Endodermal cell (in vitro differentiated cells): ENCODE results near the gene CCDC86. TPM values are rescaled to one million over a fixed set of nuclear protein-coding genes. Genes with fewer than 3 reads are reported as not detected.

Experiments used
- DNase-seq: peaks from one replicate; pipeline ENCODE4 v3.0.0-alpha.2; 2017
- H3K27ac ChIP-seq: 2 replicates; pipeline ENCODE4 v1.5.1; 2013; ENCODE audit warnings: mild to moderate bottlenecking, low read depth, low read length, moderate library complexity
- H3K27me3 ChIP-seq: 2 replicates; pipeline ENCODE4 v1.6.1; 2013; ENCODE audit warnings: mild to moderate bottlenecking, low read length, moderate library complexity; ENCODE audit not compliant: insufficient read depth, control insufficient read depth, poor library complexity, severe bottlenecking
- H3K36me3 ChIP-seq: 2 replicates; pipeline ENCODE4 v1.7.0; 2013; ENCODE audit warnings: mild to moderate bottlenecking, low read length, moderate library complexity; ENCODE audit not compliant: control insufficient read depth, insufficient read depth
- H3K4me1 ChIP-seq: one replicate; pipeline ENCODE4 v1.7.0; 2013; ENCODE audit warnings: low read length; ENCODE audit not compliant: control insufficient read depth, insufficient read depth
- H3K4me3 ChIP-seq: 2 replicates; pipeline ENCODE4 v1.5.1; 2013; ENCODE audit warnings: mild to moderate bottlenecking, low read length, moderate library complexity
- H3K9ac ChIP-seq: 2 replicates; pipeline ENCODE4 v1.6.1; 2013; ENCODE audit warnings: mild to moderate bottlenecking, low read length, moderate library complexity; ENCODE audit not compliant: poor library complexity, severe bottlenecking; ENCODE audit errors: extremely low read depth
- H3K9me3 ChIP-seq: 2 replicates; pipeline ENCODE4 v1.6.1; 2013; ENCODE audit warnings: mild to moderate bottlenecking, low read length, moderate library complexity; ENCODE audit not compliant: control insufficient read depth
- H3K27ac Mint-ChIP-seq: 2 replicates; pipeline ENCODE4 v1.8.0; 2020; ENCODE audit warnings: mixed read lengths
- H3K27me3 Mint-ChIP-seq: 2 replicates; pipeline ENCODE4 v1.8.0; 2021; ENCODE audit warnings: mild to moderate bottlenecking, mixed read lengths; ENCODE audit not compliant: insufficient read depth
- H3K36me3 Mint-ChIP-seq: 2 replicates; pipeline ENCODE4 v1.8.0; 2020; ENCODE audit warnings: low read depth, mixed read lengths
- H3K4me1 Mint-ChIP-seq: 2 replicates; pipeline ENCODE4 v1.8.0; 2020; ENCODE audit warnings: mixed read lengths
- H3K4me3 Mint-ChIP-seq: 2 replicates; pipeline ENCODE4 v1.8.0; 2020; ENCODE audit warnings: mild to moderate bottlenecking, moderate library complexity, mixed read lengths
- H3K9me3 Mint-ChIP-seq: 2 replicates; pipeline ENCODE4 v1.8.0; 2020; ENCODE audit warnings: mild to moderate bottlenecking, mixed read lengths
- CTCF ChIP-seq: fragments of 200-600 bp; sonication (generic); conservative IDR thresholded peaks from 2 replicates; pipeline ENCODE4 v1.5.0; 2021; ENCODE audit warnings: antibody characterized with exemption, mild to moderate bottlenecking
- WGBS, 2 experiments: methylation state at CpG; one replicate each; pipeline versions ENCODE4 v1.1.5 to v1.1.7; 2013; ENCODE audit warnings: missing lambda C conversion rate in 2 of 2, mixed read lengths in 1 of 2; ENCODE audit not compliant: insufficient coverage in 1 of 2, insufficient read length in 1 of 2; 5-methylcytosine and 5-hydroxymethylcytosine counted together
- total RNA-seq, 2 donors: library from RNA; stranded (reverse); fragmentation: NEBNext Ultra II Directional in 1 of 2; extraction: Animal tissue kit (Norgen Biotek cat#: 25700) in 1 of 2; gene quantifications; 2 replicates in 1 of 2; 3 replicates in 1 of 2; pipeline ENCODE4 v1.2.1, GENCODE V29; 2021

The CCDC86 gene
- total RNA-seq, 2 donors from 2014 or later: 22.4 to 27.9 TPM

DNA sequence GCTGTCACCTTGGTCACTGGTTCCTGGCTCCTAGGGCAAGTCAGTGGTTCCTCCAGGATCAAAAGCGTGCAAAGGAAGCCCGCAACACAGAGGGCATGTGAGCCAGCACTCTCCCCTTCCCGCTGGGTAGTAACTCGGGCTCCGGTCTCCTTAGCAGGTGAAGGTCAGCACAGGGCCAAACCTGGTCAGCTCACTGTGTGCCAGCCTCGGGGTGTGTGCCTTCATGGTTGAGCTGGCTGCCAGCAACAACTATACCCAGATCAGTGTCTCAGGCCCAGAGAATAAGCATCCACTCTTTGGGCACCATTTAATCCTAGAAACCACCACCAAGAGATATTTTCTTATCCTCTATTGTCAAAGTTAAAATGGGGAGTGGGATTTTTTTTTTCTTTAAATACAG, 16.1 kb upstream of the CCDC86 start:
- Histone ChIP-seq H3K36me3 (no peaks in the 10 kb centered on the region), H3K4me1 (no peaks in the 10 kb centered on the region), H3K27me3 (no peaks in the 10 kb centered on the region), H3K27ac (no peak overlapping the region), H3K9ac (no peak overlapping the region), H3K9me3 (no peaks in the 10 kb centered on the region), H3K4me3 (no peak overlapping the region)
- Mint-ChIP-seq H3K27me3 (no peaks in the 10 kb centered on the region), H3K4me1 (no peaks in the 10 kb centered on the region), H3K27ac (no peak overlapping the region), H3K36me3 (no peaks in the 10 kb centered on the region), H3K4me3 (no peak overlapping the region), H3K9me3 (no peaks in the 10 kb centered on the region)
- WGBS, 2 experiments: 77 to 87% methylated on average over 5 to 6 of the region's 6 CpGs
- TF ChIP-seq CTCF: no peak
- DNase-seq: no peak

DNA sequence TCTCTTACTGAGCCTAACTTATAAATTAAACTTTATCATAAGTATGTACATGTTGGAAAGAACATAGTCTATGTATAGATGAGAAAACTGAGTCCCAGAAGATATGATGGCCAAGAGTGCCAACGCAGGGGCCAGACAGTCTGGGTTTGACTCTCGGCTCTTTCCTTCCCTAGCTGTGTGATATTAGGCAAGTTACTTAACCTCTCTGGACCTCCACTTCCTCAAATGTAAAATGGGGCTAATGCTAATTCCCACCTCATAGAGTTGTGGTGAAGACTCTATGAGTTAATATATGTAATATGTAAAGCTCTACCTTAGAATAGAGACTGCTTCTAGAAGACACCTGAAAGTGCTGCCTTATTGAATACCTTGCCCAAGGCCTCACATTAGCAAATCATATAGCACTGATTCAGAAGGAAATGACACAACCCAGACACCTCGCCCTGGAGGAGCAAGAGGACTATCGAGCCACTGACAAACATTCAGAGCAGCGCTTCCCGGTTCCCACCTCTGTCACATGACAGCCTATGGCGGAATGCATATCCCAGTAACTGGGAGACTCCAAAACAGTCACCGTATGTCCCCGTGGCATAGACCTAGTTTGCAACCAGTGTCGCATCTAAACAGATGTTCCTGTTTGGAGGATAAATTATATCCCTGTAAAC, 11.3 kb upstream of the CCDC86 start:
- no peaks in the 10 kb centered on the region for H3K4me1 ChIP-seq
- no peak overlapping the region for H3K9ac ChIP-seq
- Mint-ChIP-seq H3K9me3 (no peaks in the 10 kb centered on the region), H3K27ac (no peak overlapping the region), H3K36me3 (no peaks in the 10 kb centered on the region), H3K4me3 (no peak overlapping the region), H3K27me3 (peaks cover 31% of the 10 kb centered on the region), H3K4me1 (no peaks in the 10 kb centered on the region)
- peaks cover 34% of the 10 kb centered on the region for H3K27me3 ChIP-seq
- WGBS, 2 experiments: 56 to 58% methylated on average over 9 to 10 of the region's 10 CpGs
- no peak for DNase-seq
- no peak overlapping the region for H3K4me3 ChIP-seq
- no peaks in the 10 kb centered on the region for H3K9me3 ChIP-seq
- TF ChIP-seq CTCF: no peak
- H3K27ac ChIP-seq: no peak overlapping the region
- H3K36me3 ChIP-seq: no peaks in the 10 kb centered on the region

DNA sequence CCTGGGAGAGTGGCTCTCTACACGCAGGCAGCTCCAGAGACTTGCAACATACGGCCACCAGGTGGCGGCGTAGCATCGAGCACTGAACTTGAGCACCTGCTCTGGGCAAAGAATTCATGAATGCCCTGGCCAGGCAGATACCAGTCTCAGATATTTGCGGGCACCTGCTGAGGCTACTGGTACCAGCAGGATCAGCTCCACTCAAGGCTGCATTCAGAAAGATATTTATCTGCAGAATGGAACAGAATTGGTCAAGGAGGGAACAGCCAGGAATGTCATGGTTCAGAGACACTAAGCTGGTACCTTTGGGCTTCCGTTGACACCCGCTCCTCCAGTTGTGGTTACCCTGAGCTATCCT, 10.8 kb upstream of the CCDC86 start:
- Histone ChIP-seq H3K27ac (no peak overlapping the region), H3K36me3 (no peaks in the 10 kb centered on the region), H3K9me3 (no peaks in the 10 kb centered on the region), H3K4me3 (no peak overlapping the region), H3K27me3 (peaks cover 34% of the 10 kb centered on the region), H3K4me1 (no peaks in the 10 kb centered on the region), H3K9ac (no peak overlapping the region)
- peak; percentile 97 for TF ChIP-seq CTCF
- Mint-ChIP-seq H3K36me3 (no peaks in the 10 kb centered on the region), H3K4me1 (no peaks in the 10 kb centered on the region), H3K27me3 (peaks cover 36% of the 10 kb centered on the region), H3K27ac (no peak overlapping the region), H3K4me3 (no peak overlapping the region), H3K9me3 (no peaks in the 10 kb centered on the region)
- 22 to 24% methylated on average over 8 of the region's 8 CpGs for WGBS, 2 experiments
- peak; percentile 91 for DNase-seq
